HEK293T (cell line): ENCODE measurements around the gene GNB1L.

Source experiments
- BHLHE40 ChIP-seq: fragments of 450-650 bp; IDR thresholded peaks from 2 replicates; pipeline ENCODE4 v1.6.1; 2016; ENCODE audit warnings: mild to moderate bottlenecking, moderate library complexity, borderline replicate concordance
- CTBP1 ChIP-seq: fragments of 450-650 bp; IDR thresholded peaks from 2 replicates; pipeline ENCODE4 v1.6.1; 2016; ENCODE audit warnings: borderline replicate concordance
- FOXA1 ChIP-seq: fragments of 450-650 bp; IDR thresholded peaks from 2 replicates; pipeline ENCODE4 v1.6.1; 2016; ENCODE audit warnings: mild to moderate bottlenecking
- FOXK2 ChIP-seq: fragments of 450-650 bp; IDR thresholded peaks from 2 replicates; pipeline ENCODE4 v1.6.1; 2016; ENCODE audit warnings: mild to moderate bottlenecking
- FOXM1 ChIP-seq: fragments of 450-650 bp; IDR thresholded peaks from 2 replicates; pipeline ENCODE4 v1.6.1; 2017; ENCODE audit warnings: mild to moderate bottlenecking, borderline replicate concordance
- HDGF ChIP-seq: fragments of 450-650 bp; IDR thresholded peaks from 2 replicates; pipeline ENCODE4 v1.6.1; 2017; ENCODE audit warnings: antibody characterized with exemption, borderline replicate concordance
- L3MBTL2 ChIP-seq: fragments of 450-650 bp; conservative IDR thresholded peaks from 2 replicates; pipeline ENCODE4 v1.6.1; 2016; ENCODE audit warnings: mild to moderate bottlenecking
- NFRKB ChIP-seq: fragments of 450-650 bp; IDR thresholded peaks from 2 replicates; pipeline ENCODE4 v1.6.1; 2016; ENCODE audit warnings: mild to moderate bottlenecking, moderate library complexity
- SP1 ChIP-seq: fragments of 450-650 bp; IDR thresholded peaks from 2 replicates; pipeline ENCODE4 v1.6.1; 2017
- SUZ12 ChIP-seq: fragments of 450-650 bp; IDR thresholded peaks from 2 replicates; pipeline ENCODE4 v1.6.1; 2016; ENCODE audit warnings: mild to moderate bottlenecking
- ZNF384 ChIP-seq: fragments of 450-650 bp; IDR thresholded peaks from 2 replicates; pipeline ENCODE4 v1.6.1; 2016
- TF ChIP-seq, protein P1 (sequence below): fragments of 450-650 bp; IDR thresholded peaks from 2 replicates; pipeline ENCODE4 v1.6.1; 2016

DNA sequence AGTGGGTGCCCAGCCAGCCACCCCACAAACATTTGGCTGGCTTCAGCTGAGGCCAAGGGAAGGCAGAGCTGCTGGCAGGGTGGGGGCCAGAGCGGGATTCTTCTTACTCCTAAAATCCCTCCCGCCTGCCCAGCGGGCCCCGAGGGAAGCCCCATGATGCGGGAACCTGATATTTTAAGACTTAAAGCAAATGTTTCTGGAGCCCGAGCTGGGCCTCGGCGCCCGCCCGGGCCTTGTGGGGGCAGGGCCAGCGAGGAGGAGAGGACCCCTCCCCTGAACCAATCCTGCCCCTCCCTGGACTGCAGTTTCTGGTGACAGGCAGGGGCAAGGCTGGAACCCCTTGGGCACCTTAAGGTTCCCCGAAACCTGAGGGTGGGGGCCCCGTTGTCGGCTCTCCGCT, 114.1 kb downstream of the GNB1L start:
- TF ChIP-seq ZNF384 (no peak), FOXA1 (no peak), CTBP1 (no peak), SP1 (no peak), L3MBTL2 (no peak), FOXM1 (no peak), BHLHE40 (no peak), FOXK2 (no peak), NFRKB (no peak), SUZ12 (no peak), HDGF (no peak)
- TF ChIP-seq, protein P1, sequence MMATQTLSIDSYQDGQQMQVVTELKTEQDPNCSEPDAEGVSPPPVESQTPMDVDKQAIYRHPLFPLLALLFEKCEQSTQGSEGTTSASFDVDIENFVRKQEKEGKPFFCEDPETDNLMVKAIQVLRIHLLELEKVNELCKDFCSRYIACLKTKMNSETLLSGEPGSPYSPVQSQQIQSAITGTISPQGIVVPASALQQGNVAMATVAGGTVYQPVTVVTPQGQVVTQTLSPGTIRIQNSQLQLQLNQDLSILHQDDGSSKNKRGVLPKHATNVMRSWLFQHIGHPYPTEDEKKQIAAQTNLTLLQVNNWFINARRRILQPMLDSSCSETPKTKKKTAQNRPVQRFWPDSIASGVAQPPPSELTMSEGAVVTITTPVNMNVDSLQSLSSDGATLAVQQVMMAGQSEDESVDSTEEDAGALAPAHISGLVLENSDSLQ, result no peak
